K562 (cell line): ENCODE measurements around the gene USP32. TPM values are rescaled to one million over a fixed set of nuclear protein-coding genes. Genes with fewer than 3 reads are reported as not detected.

Source experiments
- ATAC-seq: fragments of 200-7000 bp; cut with Tn5 transposase; 3 replicates; pipeline ENCODE4 v1.9.1; 2020; ENCODE audit warnings: moderate library complexity
- BruUV-seq: library from RNA; stranded (reverse); fragments of 400-500 nt; replicated peaks from 2 replicates; lab custom pipeline; 2021; lab: Mats Ljungman, UMichigan
- CTCF ChIA-PET: fragments of 300-600 bp; formaldehyde crosslinking; extraction: SDS; loops from one replicate; lab custom pipeline; 2021; ENCODE audit warnings: low intra/inter-chr PET ratio; lab: Yijun Ruan, JAX
- POLR2A ChIA-PET: fragments of 300-600, 350-650 bp; sonication (Branson Sonifier 250); formaldehyde crosslinking; extraction: SDS; loops from one replicate; lab custom pipeline; 2021; ENCODE audit warnings: antibody characterized with exemption, inconsistent platforms; lab: Yijun Ruan, JAX
- DNase-seq, 4 experiments: peaks; one replicate each; pipeline versions ENCODE4 v3.0.0 to v3.0.0-alpha.2; 2011 to 2018; ENCODE audit warnings: low spot score in 3 of 4, mixed read lengths in 3 of 4; ENCODE audit errors: extremely low read depth in 1 of 4
- FAIRE-seq: peaks from 2 replicates; lab custom pipeline; 2011; peaks lifted over from hg19 to GRCh38; lab: Jason Lieb, UNC
- H2AFZ ChIP-seq: 2 replicates; pipeline ENCODE4 v1.6.0; 2011; ENCODE audit warnings: low read depth, low read length, control low read depth, inconsistent platforms
- H3K27ac ChIP-seq: fragments of 200-600 bp; 3 replicates; pipeline ENCODE4 v1.8.0; 2011; ENCODE audit warnings: low read depth, mild to moderate bottlenecking, control low read depth, inconsistent platforms, low read length, moderate library complexity, mixed read lengths; ENCODE audit errors: extremely low read depth
- H3K27me3 ChIP-seq, 2 experiments: fragments of 300-600 bp in 1 of 2; 2 replicates in 1 of 2; 3 replicates in 1 of 2; pipeline versions ENCODE4 v1.6.0 to v1.8.0; 2011; ENCODE audit warnings: inconsistent platforms in 2 of 2, low read length in 2 of 2, mild to moderate bottlenecking in 1 of 2, mixed read lengths in 1 of 2, moderate library complexity in 1 of 2; ENCODE audit not compliant: control insufficient read depth in 2 of 2, insufficient read depth in 2 of 2
- H3K36me3 ChIP-seq: fragments of 300-600 bp; 3 replicates; pipeline ENCODE4 v1.8.0; 2011; ENCODE audit warnings: mild to moderate bottlenecking, low read length, inconsistent platforms; ENCODE audit not compliant: control insufficient read depth, insufficient read depth
- H3K4me1 ChIP-seq, 2 experiments: fragments of 200-600 bp in 1 of 2; replicated peaks in 1 of 2; 2 replicates in 1 of 2; 3 replicates in 1 of 2; pipeline versions ENCODE4 v1.5.1 to v1.8.0; 2011; ENCODE audit warnings: inconsistent platforms in 2 of 2, low read length in 2 of 2, mild to moderate bottlenecking in 1 of 2, mixed read lengths in 1 of 2, moderate library complexity in 1 of 2; ENCODE audit not compliant: control insufficient read depth in 2 of 2, insufficient read depth in 2 of 2
- H3K4me2 ChIP-seq: 2 replicates; pipeline ENCODE4 v1.6.1; 2011; ENCODE audit warnings: low read length, control low read depth, inconsistent platforms, mixed read lengths; ENCODE audit not compliant: insufficient read depth
- H3K4me3 ChIP-seq: fragments of 200-600 bp; sonication (generic), shearing (Covaris generic); 2 replicates; pipeline ENCODE4 v1.5.1; 2016; ENCODE audit warnings: control low read depth, inconsistent platforms
- H3K79me2 ChIP-seq: fragments of 200-600 bp; 3 replicates; pipeline ENCODE4 v1.8.0; 2011; ENCODE audit warnings: low read length, inconsistent platforms; ENCODE audit not compliant: control insufficient read depth, insufficient read depth
- H3K9ac ChIP-seq, 2 experiments: 2 replicates each; pipeline versions ENCODE4 v1.6.0 to v1.6.1; 2011; ENCODE audit warnings: low read depth in 2 of 2, low read length in 2 of 2, control low read depth in 1 of 2, inconsistent platforms in 1 of 2, mild to moderate bottlenecking in 1 of 2, mixed read lengths in 1 of 2; ENCODE audit not compliant: insufficient read depth in 1 of 2
- H3K9me1 ChIP-seq: one replicate; pipeline ENCODE4 v1.6.0; 2011; ENCODE audit warnings: inconsistent platforms, mild to moderate bottlenecking, low read length, moderate library complexity; ENCODE audit not compliant: control insufficient read depth, insufficient read depth
- H3K9me3 ChIP-seq: replicated peaks from 2 replicates; pipeline ENCODE4 v1.5.1; 2011; ENCODE audit warnings: low read depth, low read length, inconsistent platforms; ENCODE audit not compliant: control insufficient read depth, insufficient read depth
- H4K20me1 ChIP-seq: replicated peaks from 2 replicates; pipeline ENCODE4 v1.6.1; 2011; ENCODE audit warnings: low read length, inconsistent platforms, mixed read lengths; ENCODE audit not compliant: control insufficient read depth, insufficient read depth
- CHD2 ChIP-seq: IDR thresholded peaks from 2 replicates; pipeline ENCODE4 v1.6.1; 2011; ENCODE audit warnings: low read depth, low read length
- DACH1 ChIP-seq: fragments of 450-650 bp; IDR thresholded peaks from 2 replicates; pipeline ENCODE4 v1.6.1; 2018; ENCODE audit not compliant: partially characterized antibody
- ERF ChIP-seq: fragments of 450-650 bp; formaldehyde crosslinking; IDR thresholded peaks from 2 replicates; pipeline ENCODE4 v1.4.0; 2020; ENCODE audit warnings: mild to moderate bottlenecking, mixed read lengths
- ETV5 ChIP-seq: sonication (generic); formaldehyde crosslinking; IDR thresholded peaks from 2 replicates; pipeline ENCODE4 v1.4.0; 2020; ENCODE audit warnings: low read depth, mild to moderate bottlenecking, missing genetic modification reagents
- EWSR1 ChIP-seq: fragments of 450-650 bp; IDR thresholded peaks from 2 replicates; pipeline ENCODE4 v1.6.1; 2018; ENCODE audit warnings: borderline replicate concordance, mild to moderate bottlenecking, low read depth, moderate library complexity; ENCODE audit not compliant: partially characterized antibody
- FOXK2 ChIP-seq, 2 experiments: fragments of 450-650 bp; IDR thresholded peaks in 1 of 2; conservative IDR thresholded peaks in 1 of 2; 2 replicates each; pipeline ENCODE4 v1.6.1; 2016; ENCODE audit warnings: low read depth in 2 of 2, mild to moderate bottlenecking in 1 of 2
- HDAC1 ChIP-seq, 2 experiments: fragments of 450-650 bp; IDR thresholded peaks; 2 replicates each; pipeline ENCODE4 v1.6.1; 2016 to 2017; ENCODE audit warnings: inconsistent platforms in 1 of 2, mild to moderate bottlenecking in 1 of 2, moderate library complexity in 1 of 2
- HMGXB4 ChIP-seq: sonication (generic); formaldehyde crosslinking; IDR thresholded peaks from 2 replicates; pipeline ENCODE4 v1.8.1; 2023; ENCODE audit warnings: mild to moderate bottlenecking, missing genetic modification reagents
- KAT7 ChIP-seq: sonication (generic); formaldehyde crosslinking; IDR thresholded peaks from 2 replicates; pipeline ENCODE4 v1.8.0; 2022; ENCODE audit warnings: missing genetic modification reagents, mild to moderate bottlenecking, borderline replicate concordance
- MEF2A ChIP-seq: IDR thresholded peaks from 2 replicates; pipeline ENCODE4 v1.6.1; 2011; ENCODE audit warnings: low read depth, mild to moderate bottlenecking, low read length, moderate library complexity; ENCODE audit not compliant: control insufficient read depth
- PHF8 ChIP-seq: fragments of 200-600 bp; sonication (generic); IDR thresholded peaks from 2 replicates; pipeline ENCODE4 v1.6.1; 2012; ENCODE audit warnings: mixed run types, mild to moderate bottlenecking, inconsistent platforms, low read length, moderate library complexity, borderline replicate concordance
- SIRT6 ChIP-seq: IDR thresholded peaks from one replicate; pipeline ENCODE4 v1.6.1; 2012; ENCODE audit warnings: low read depth, mild to moderate bottlenecking, control low read depth, inconsistent platforms, low read length, moderate library complexity
- ZNF184 ChIP-seq: sonication (generic); formaldehyde crosslinking; IDR thresholded peaks from 2 replicates; pipeline ENCODE4 v1.5.0; 2020; ENCODE audit warnings: missing genetic modification reagents
- ZNF707 ChIP-seq: fragments of 250-450 bp; sonication (Bioruptor Pico); conservative IDR thresholded peaks from 2 replicates; pipeline ENCODE4 v1.8.0; 2022; ENCODE audit warnings: inconsistent platforms, mild to moderate bottlenecking, moderate library complexity
- WGBS: fragments of 100-300 bp; shearing (Covaris generic); methylation state at CpG from one replicate; pipeline ENCODE4 v1.1.6; 2016; ENCODE audit warnings: low coverage, mixed read lengths; ENCODE audit not compliant: insufficient coverage; ENCODE audit errors: missing lambda C conversion rate; 5-methylcytosine and 5-hydroxymethylcytosine counted together
- in situ Hi-C: fragments of 300-500 bp; cut with MboI; formaldehyde crosslinking; loops from 4 replicates; pipeline ENCODE4 v1.15.0; 2018; ENCODE audit warnings: inconsistent platforms, mixed read lengths
- intact Hi-C: fragments of 100-400 bp; cut with micrococcal nuclease; formaldehyde crosslinking; loops from 2 replicates; pipeline ENCODE4 v1.14.2; 2022
- polyA plus RNA-seq, 8 experiments: library from polyadenylated mRNA; depleted of rRNA in 4 of 8; stranded (reverse) in 5 of 8; unstranded in 3 of 8; fragments of >200 nt; fragmentation: Nextera tagmentation in 2 of 8; fragmentation: Illumina TruSeq in 1 of 8; extraction: Ambion mirVana in 2 of 8; extraction: Trizol in 1 of 8; gene quantifications; 2 replicates each; pipeline versions ENCODE4 v1.2.1 to v1.2.3, GENCODE V29; 2011 to 2014; ENCODE audit warnings: inconsistent platforms in 1 of 8, missing spikeins in 1 of 8
- total RNA-seq, 7 experiments: library from RNA; depleted of rRNA in 6 of 7; stranded (reverse); fragments of >200 nt in 6 of 7; fragmentation: Illumina TruSeq in 2 of 7; extraction: Trizol in 2 of 7; gene quantifications; 2 replicates each; pipeline versions ENCODE4 v1.2.1 to v1.2.3, GENCODE V29; 2011 to 2021; ENCODE audit warnings: low replicate concordance in 1 of 7

Gene USP32
- total and polyA plus RNA-seq, 9 of the 15 experiments (the other 6 are each of a cell fraction or from before 2014, with no cell fraction given), result 18.0 to 69.3 (median 47.1) TPM

GRCh38 chr17:60387666-60388065 lies 4.3 kb downstream of the USP32 start:
- intact Hi-C loops, result no loop called here
- peaks cover 4% of the 10 kb centered on the region for H3K9me1 ChIP-seq

GRCh38 chr17:60386147-60387058 lies 5.5 kb downstream of the USP32 start:
- no peak for ATAC-seq
- H4K20me1 ChIP-seq, result 0 out of 2 replicates have a peak, but pooled peaks cover 10% of the 10 kb centered on the region
- peaks cover 13 to 40% of the 10 kb centered on the region in 2 experiments for H3K4me1 ChIP-seq
- H3K36me3 ChIP-seq, result peaks cover 15% of the 10 kb centered on the region; the same call in 2 of the 3 replicates
- H2AFZ ChIP-seq, result no peak overlapping the region
- ChIA-PET CTCF (no interaction called here), POLR2A (interaction anchor here (0.6 to 1.6 kb wide), 4 partner anchors 14 to 291 kb away, joined by 3 to 4 read pairs (median 3); partner anchors contain the start of gene BCAS3)
- no peaks in the 10 kb centered on the region for H3K9me3 ChIP-seq
- no peaks in the 10 kb centered on the region for H3K27me3 ChIP-seq
- no peak for DNase-seq
- peaks cover 100% of the 10 kb centered on the region for H3K79me2 ChIP-seq
- peak overlapping the region; percentile 100 for H3K4me2 ChIP-seq
- peaks cover 4% of the 10 kb centered on the region for H3K9me1 ChIP-seq
- no TSS peak for BruUV-seq
- H3K27ac ChIP-seq, result peak overlapping the region; percentile 94
- peak overlapping the region; percentile 1; the same call in 1 of the 2 replicates for H3K4me3 ChIP-seq
- intact Hi-C loops (no loop called here), in situ Hi-C loops (no loop called here)
- WGBS, result 10% methylated on average over 4 of the region's 4 CpGs
- peak overlapping the region in 1 of 2 experiments; percentile 92; a peak in 2 of 4 replicates for H3K9ac ChIP-seq
- no peak for FAIRE-seq
- no peak for TF ChIP-seq MEF2A
- TF ChIP-seq SIRT6, result no peak
- TF ChIP-seq HDAC1 (IDR thresholded peaks at IDR 0.05), result no peak
- peak; percentile 42 for TF ChIP-seq EWSR1
- TF ChIP-seq ZNF184, result no peak
- 0 out of 4 replicates have a peak, but pooled peaks of 1 of the 2 experiments have one; percentile 31 for TF ChIP-seq FOXK2 (conservative IDR thresholded peaks at IDR 0.05 in 1 of 2, IDR thresholded peaks at IDR 0.05 in 1 of 2; ENCODE audit: low read depth in 2 of 2)
- no peak for TF ChIP-seq ZNF707
- TF ChIP-seq HMGXB4 (CRISPR knock-in tag), result no peak
- no peak for TF ChIP-seq CHD2

More at GRCh38 chr17:60387666-60388065, 4.3 kb downstream of the USP32 start:
- ChIA-PET CTCF (no interaction called here), POLR2A (interaction anchor here (2.3 kb wide), 1 partner anchor 15 kb away, joined by 7 read pairs; no protein-coding TSS in a partner anchor)
- Histone ChIP-seq H2AFZ (no peak overlapping the region), H3K4me1 (peaks cover 12 to 35% of the 10 kb centered on the region in 2 experiments), H3K36me3 (peaks cover 8% of the 10 kb centered on the region; the same call in 2 of the 3 replicates), H3K9me3 (no peaks in the 10 kb centered on the region), H4K20me1 (0 out of 2 replicates have a peak, but pooled peaks cover 10% of the 10 kb centered on the region), H3K27ac (peak overlapping the region; percentile 94), H3K4me3 (peak overlapping the region; percentile 84), H3K79me2 (peaks cover 96% of the 10 kb centered on the region), H3K9ac (peak overlapping the region in 1 of 2 experiments; percentile 92; a peak in 2 of 4 replicates), H3K4me2 (peak overlapping the region; percentile 100), H3K27me3 (no peaks in the 10 kb centered on the region)
- in situ Hi-C loops, result no loop called here
- ATAC-seq (no peak), FAIRE-seq (no peak), DNase-seq (no peak)
- BruUV-seq, result no TSS peak
- 2% methylated on average over 3 of the region's 3 CpGs for WGBS
- peak; percentile 92 for TF ChIP-seq DACH1
- no peak for TF ChIP-seq PHF8
- TF ChIP-seq KAT7 (CRISPR knock-in tag), result 0 out of 2 replicates have a peak, but pooled peaks have one; percentile 14
- TF ChIP-seq ETV5 (CRISPR knock-in tag), result no peak
- TF ChIP-seq ERF, result no peak
